Progenitor cell of endocrine pancreas (in vitro differentiated cells): ENCODE data around the gene TENT4A. TPM values are rescaled to one million over a fixed set of nuclear protein-coding genes. Genes with fewer than 3 reads are reported as not detected.

Experiments used
- DNase-seq: peaks from one replicate; pipeline ENCODE4 v3.0.0; 2021; ENCODE audit warnings: low spot score; ENCODE audit not compliant: unreplicated experiment
- H3K27ac Mint-ChIP-seq: 2 replicates; pipeline ENCODE4 v1.8.0; 2021; ENCODE audit warnings: mild to moderate bottlenecking, moderate library complexity, mixed read lengths
- H3K27me3 Mint-ChIP-seq: 2 replicates; pipeline ENCODE4 v1.8.0; 2021; ENCODE audit warnings: mixed read lengths
- H3K36me3 Mint-ChIP-seq: 2 replicates; pipeline ENCODE4 v1.8.0; 2022; ENCODE audit warnings: mixed read lengths; ENCODE audit not compliant: insufficient read depth
- H3K4me1 Mint-ChIP-seq: 2 replicates; pipeline ENCODE4 v1.8.0; 2021; ENCODE audit warnings: low read depth, mixed read lengths
- H3K4me3 Mint-ChIP-seq: 2 replicates; pipeline ENCODE4 v1.8.0; 2021; ENCODE audit warnings: low read depth, mild to moderate bottlenecking, moderate library complexity, mixed read lengths
- H3K9me3 Mint-ChIP-seq: 2 replicates; pipeline ENCODE4 v1.8.0; 2021; ENCODE audit warnings: low read depth, mixed read lengths
- CTCF ChIP-seq: fragments of 200-600 bp; sonication (generic); IDR thresholded peaks from one replicate; pipeline ENCODE4 v1.5.0; 2021; ENCODE audit warnings: antibody characterized with exemption, mild to moderate bottlenecking; ENCODE audit not compliant: unreplicated experiment
- total RNA-seq: library from RNA; stranded (reverse); gene quantifications from 2 replicates; pipeline ENCODE4 v1.2.1, GENCODE V29; 2021

TENT4A gene
- total RNA-seq, 1 donor from 2014 or later: 30.0 TPM

- no peak for TF ChIP-seq CTCF
- Mint-ChIP-seq H3K4me3 (no peak overlapping the region), H3K27me3 (peaks cover 7% of the 10 kb centered on the region), H3K9me3 (no peaks in the 10 kb centered on the region), H3K36me3 (peaks cover 6% of the 10 kb centered on the region), H3K4me1 (no peaks in the 10 kb centered on the region), H3K27ac (no peak overlapping the region)
- DNase-seq: no peak
Measured at GRCh38 chr5:6678385-6678784, 34.8 kb upstream of the TENT4A start.

DNA sequence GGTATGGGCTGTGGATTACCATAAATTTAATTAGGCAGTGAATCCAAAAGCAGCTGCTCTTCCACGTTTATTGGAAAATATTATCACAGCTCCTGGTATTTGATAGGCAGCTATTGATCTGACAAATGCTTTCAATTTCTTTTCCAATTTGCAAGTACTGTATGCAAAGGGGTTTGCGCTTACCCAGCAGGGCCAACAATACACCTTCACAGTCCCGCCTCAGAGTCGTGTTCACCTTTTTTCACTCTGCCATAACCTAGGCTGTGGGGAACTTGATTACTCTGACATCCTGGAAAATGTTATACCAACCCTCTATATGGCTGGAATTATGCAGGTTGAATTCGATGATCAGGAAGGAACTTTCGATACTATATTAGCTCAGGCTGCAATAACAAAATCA is 32.3 kb upstream of the TENT4A start:
- no peaks in the 10 kb centered on the region for H3K4me1 Mint-ChIP-seq
- peaks cover 2% of the 10 kb centered on the region for H3K36me3 Mint-ChIP-seq
- no peak for DNase-seq
- no peaks in the 10 kb centered on the region for H3K9me3 Mint-ChIP-seq
- TF ChIP-seq CTCF: no peak
- H3K27me3 Mint-ChIP-seq: peaks cover 20% of the 10 kb centered on the region
- no peak overlapping the region for H3K27ac Mint-ChIP-seq
- no peak overlapping the region for H3K4me3 Mint-ChIP-seq

GRCh38 chr5:6681682-6682081 is 31.6 kb upstream of the TENT4A start:
- DNase-seq: no peak
- Mint-ChIP-seq H3K4me3 (no peak overlapping the region), H3K27me3 (peaks cover 21% of the 10 kb centered on the region), H3K9me3 (no peaks in the 10 kb centered on the region), H3K27ac (no peak overlapping the region), H3K36me3 (peaks cover 2% of the 10 kb centered on the region), H3K4me1 (no peaks in the 10 kb centered on the region)
- no peak for TF ChIP-seq CTCF

- Mint-ChIP-seq H3K27ac (no peak overlapping the region), H3K9me3 (no peaks in the 10 kb centered on the region), H3K36me3 (no peaks in the 10 kb centered on the region), H3K4me3 (no peak overlapping the region), H3K27me3 (peaks cover 21% of the 10 kb centered on the region), H3K4me1 (no peaks in the 10 kb centered on the region)
- TF ChIP-seq CTCF: no peak
- no peak for DNase-seq
Measured at GRCh38 chr5:6682239-6682638, 31.0 kb upstream of the TENT4A start.

DNA sequence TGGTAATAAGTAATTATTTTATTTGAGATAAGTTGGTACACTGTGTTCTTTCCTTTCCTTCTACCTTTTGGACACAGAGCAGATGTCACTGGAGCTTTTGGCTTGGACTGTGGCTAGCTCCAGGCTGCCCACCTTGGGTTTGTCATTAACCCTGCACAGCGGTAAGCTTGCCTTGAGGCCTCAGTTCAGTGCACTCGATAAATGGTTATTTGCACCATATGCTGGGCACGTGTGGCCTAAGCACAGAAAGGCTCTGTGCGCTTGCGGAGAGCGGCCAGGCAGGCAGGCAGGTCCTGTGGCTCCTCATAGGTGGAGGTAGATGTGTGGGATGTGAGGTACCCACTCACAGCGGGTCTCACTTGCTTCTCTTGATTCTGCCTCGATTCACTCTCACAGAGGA is 30.0 kb upstream of the TENT4A start:
- Mint-ChIP-seq H3K27ac (no peak overlapping the region), H3K27me3 (peaks cover 28% of the 10 kb centered on the region), H3K4me1 (peaks cover 3% of the 10 kb centered on the region), H3K36me3 (no peaks in the 10 kb centered on the region), H3K4me3 (no peak overlapping the region), H3K9me3 (no peaks in the 10 kb centered on the region)
- DNase-seq: no peak
- TF ChIP-seq CTCF: no peak
